Measurements from ENCODE around the gene CCDC40.
A peak's percentile ranks its signal among the peaks of the same experiment; 100 is the strongest.
"Not testable (repeated sequence)": the region's sequence is repeated elsewhere in the genome, so short reads cannot be mapped to it uniquely, and the experiment has no call there.

CCDC40 gene

GRCh38 chr17:80045703-80046102, 9.3 kb downstream of the CCDC40 start:
- no peak for DNase-seq (ENCODE audit: low spot score)

- not testable (repeated sequence) for DNase-seq (ENCODE audit: low spot score)
These were observed 10.3 kb downstream of the CCDC40 start for GRCh38 chr17:80046709-80047108.

- DNase-seq (ENCODE audit: low spot score), result no peak
These were observed 10.7 kb downstream of the CCDC40 start for GRCh38 chr17:80047176-80047575.

GRCh38 chr17:80049986-80050385, 13.5 kb downstream of the CCDC40 start:
- no peak for DNase-seq (ENCODE audit: low spot score)

GRCh38 chr17:80050706-80051105, 14.3 kb downstream of the CCDC40 start:
- no peak for DNase-seq (ENCODE audit: low spot score)

- no peak for DNase-seq (ENCODE audit: low spot score)
These were observed 15.2 kb downstream of the CCDC40 start for GRCh38 chr17:80051681-80052080.

GRCh38 chr17:80053102-80053501, 16.7 kb downstream of the CCDC40 start:
- no peak for DNase-seq (ENCODE audit: low spot score)

- DNase-seq (ENCODE audit: low spot score), result no peak
These were observed 19.2 kb downstream of the CCDC40 start for GRCh38 chr17:80055597-80055996.

- no peak for DNase-seq (ENCODE audit: low spot score)
These were observed 22.0 kb downstream of the CCDC40 start for GRCh38 chr17:80058311-80058955.

- no peak for DNase-seq (ENCODE audit: low spot score)
These were observed 24.2 kb downstream of the CCDC40 start for GRCh38 chr17:80060644-80061043.

- DNase-seq (ENCODE audit: low spot score), result no peak
These were observed 25.0 kb downstream of the CCDC40 start for GRCh38 chr17:80061421-80061820.

GRCh38 chr17:80063830-80064585, 27.6 kb downstream of the CCDC40 start:
- DNase-seq (ENCODE audit: low spot score), result peak; percentile 24

- DNase-seq (ENCODE audit: low spot score), result no peak
These were observed 28.3 kb downstream of the CCDC40 start for GRCh38 chr17:80064696-80065095.

GRCh38 chr17:80065478-80066170, 29.2 kb downstream of the CCDC40 start:
- DNase-seq (ENCODE audit: low spot score), result no peak

GRCh38 chr17:80067393-80067986, 31.0 kb downstream of the CCDC40 start:
- DNase-seq (ENCODE audit: low spot score), result no peak

- no peak for DNase-seq (ENCODE audit: low spot score)
These were observed 32.1 kb downstream of the CCDC40 start for GRCh38 chr17:80068301-80069222.

GRCh38 chr17:80070375-80071115, 34.1 kb downstream of the CCDC40 start:
- DNase-seq (ENCODE audit: low spot score), result no peak

GRCh38 chr17:80071116-80071841, 34.8 kb downstream of the CCDC40 start:
- DNase-seq (ENCODE audit: low spot score), result peak; percentile 53

GRCh38 chr17:80072410-80072809, 36.0 kb downstream of the CCDC40 start:
- no peak for DNase-seq (ENCODE audit: low spot score)

- DNase-seq (ENCODE audit: low spot score), result no peak
These were observed 43.6 kb downstream of the CCDC40 start for GRCh38 chr17:80080081-80080480.
